IMR-90 (cell line): ENCODE results near the gene FAM193A. TPM values are rescaled to one million over a fixed set of nuclear protein-coding genes. Genes with fewer than 3 reads are reported as not detected.

ENCODE experiments used
- ATAC-seq: fragments of 200-7000 bp; cut with Tn5 transposase; 2 replicates; pipeline ENCODE4 v1.9.1; 2020; ENCODE audit warnings: low read depth, mild to moderate bottlenecking, moderate library complexity
- BruUV-seq: library from RNA; stranded (reverse); fragments of 400-500 nt; replicated peaks from 2 replicates; lab custom pipeline; 2021; lab: Mats Ljungman, UMichigan
- CTCF ChIA-PET: fragments of 300-600 bp; formaldehyde crosslinking; extraction: SDS; loops from one replicate; lab custom pipeline; 2021; ENCODE audit warnings: antibody characterized with exemption; lab: Yijun Ruan, JAX
- POLR2A ChIA-PET: fragments of 300-600 bp; sonication (Branson Sonifier 250); formaldehyde crosslinking; loops from one replicate; lab custom pipeline; 2022; ENCODE audit warnings: antibody characterized with exemption; ENCODE audit not compliant: unreplicated experiment; lab: Charles Lee
- DNase-seq: peaks from one replicate; pipeline ENCODE4 v3.0.0; 2013
- H2AFZ ChIP-seq: replicated peaks from 2 replicates; pipeline ENCODE3; 2013; ENCODE audit warnings: low read length, mild to moderate bottlenecking; ENCODE audit not compliant: poor library complexity
- H2AK5ac ChIP-seq: 2 replicates; pipeline ENCODE4 v1.6.1; 2013; ENCODE audit warnings: low read depth, low read length, inconsistent platforms
- H2AK9ac ChIP-seq: replicated peaks from 2 replicates; pipeline ENCODE3; 2013; ENCODE audit warnings: mild to moderate bottlenecking, low read depth, low read length, moderate library complexity; ENCODE audit not compliant: poor library complexity
- H2BK120ac ChIP-seq: 2 replicates; pipeline ENCODE4 v1.6.1; 2013; ENCODE audit warnings: low read depth, low read length, inconsistent platforms
- H2BK15ac ChIP-seq: 3 replicates; pipeline ENCODE4 v1.6.1; 2013; ENCODE audit warnings: low read depth, low read length, inconsistent platforms
- H2BK20ac ChIP-seq: 2 replicates; pipeline ENCODE4 v1.6.1; 2013; ENCODE audit warnings: low read depth, mild to moderate bottlenecking, inconsistent platforms, low read length, moderate library complexity
- H2BK5ac ChIP-seq: 2 replicates; pipeline ENCODE4 v1.6.1; 2013; ENCODE audit warnings: mild to moderate bottlenecking, low read depth, low read length, inconsistent platforms; ENCODE audit not compliant: poor library complexity, severe bottlenecking
- H3K14ac ChIP-seq: replicated peaks from 2 replicates; pipeline ENCODE4 v1.6.1; 2013; ENCODE audit warnings: low read depth, low read length, inconsistent platforms
- H3K18ac ChIP-seq: 2 replicates; pipeline ENCODE4 v1.6.1; 2013; ENCODE audit warnings: low read depth, low read length, control low read depth
- H3K23ac ChIP-seq: 2 replicates; pipeline ENCODE4 v1.6.1; 2013; ENCODE audit warnings: low read depth, low read length, inconsistent platforms
- H3K27ac ChIP-seq: 2 replicates; pipeline ENCODE4 v1.5.1; 2013; ENCODE audit warnings: mild to moderate bottlenecking, control low read depth, low read length; ENCODE audit not compliant: insufficient read depth
- H3K27me3 ChIP-seq: 2 replicates; pipeline ENCODE4 v1.6.1; 2013; ENCODE audit warnings: low read length; ENCODE audit not compliant: control insufficient read depth, insufficient read depth
- H3K36me3 ChIP-seq: 2 replicates; pipeline ENCODE4 v1.6.1; 2013; ENCODE audit warnings: low read length, mixed read lengths; ENCODE audit not compliant: control insufficient read depth, insufficient read depth
- H3K4ac ChIP-seq: 2 replicates; pipeline ENCODE4 v1.6.1; 2013; ENCODE audit warnings: low read depth, low read length, inconsistent platforms
- H3K4me1 ChIP-seq: 2 replicates; pipeline ENCODE4 v1.6.1; 2013; ENCODE audit warnings: low read length, mixed read lengths; ENCODE audit not compliant: control insufficient read depth, insufficient read depth
- H3K4me2 ChIP-seq: 2 replicates; pipeline ENCODE4 v1.6.1; 2013; ENCODE audit warnings: low read depth, mild to moderate bottlenecking, control low read depth, low read length, moderate library complexity
- H3K4me3 ChIP-seq: 2 replicates; pipeline ENCODE4 v1.5.1; 2013; ENCODE audit warnings: low read depth, mild to moderate bottlenecking, control low read depth, low read length, moderate library complexity; ENCODE audit not compliant: insufficient read depth
- H3K56ac ChIP-seq: 2 replicates; pipeline ENCODE4 v1.6.1; 2013; ENCODE audit warnings: low read length, inconsistent platforms; ENCODE audit not compliant: insufficient read depth; ENCODE audit errors: extremely low read depth
- H3K79me1 ChIP-seq, 2 experiments: 2 replicates each; pipeline ENCODE4 v1.6.1; 2013; ENCODE audit warnings: low read length in 2 of 2, inconsistent platforms in 1 of 2, low read depth in 1 of 2
- H3K9ac ChIP-seq: 2 replicates; pipeline ENCODE4 v1.6.1; 2013; ENCODE audit warnings: low read depth, low read length, control low read depth
- H3K9me1 ChIP-seq: 2 replicates; pipeline ENCODE4 v1.6.1; 2013; ENCODE audit warnings: low read length, inconsistent platforms; ENCODE audit not compliant: insufficient read depth
- H3K9me3 ChIP-seq: 2 replicates; pipeline ENCODE4 v1.6.1; 2013; ENCODE audit warnings: low read length; ENCODE audit not compliant: control insufficient read depth, insufficient read depth
- H4K20me1 ChIP-seq: 2 replicates; pipeline ENCODE4 v1.6.1; 2013; ENCODE audit warnings: low read length, inconsistent platforms; ENCODE audit not compliant: insufficient read depth
- H4K5ac ChIP-seq: 2 replicates; pipeline ENCODE4 v1.6.1; 2013; ENCODE audit warnings: mild to moderate bottlenecking, low read depth, low read length, control low read depth
- H4K8ac ChIP-seq, 2 experiments: 2 replicates each; pipeline ENCODE4 v1.6.1; 2013; ENCODE audit warnings: low read depth in 2 of 2, low read length in 2 of 2, control low read depth in 1 of 2, inconsistent platforms in 1 of 2
- H4K91ac ChIP-seq: 2 replicates; pipeline ENCODE4 v1.6.1; 2013; ENCODE audit warnings: low read depth, low read length, inconsistent platforms; ENCODE audit not compliant: insufficient read depth
- BHLHE40 ChIP-seq: fragments of 150-350 bp; IDR thresholded peaks from 2 replicates; pipeline ENCODE4 v1.6.1; 2016; ENCODE audit warnings: mild to moderate bottlenecking, low read depth, low read length
- CHD1 ChIP-seq: IDR thresholded peaks from 2 replicates; pipeline ENCODE4 v1.6.1; 2012; ENCODE audit warnings: low read depth, low read length, improper control_type of control experiment
- FOS ChIP-seq: fragments of 150-350 bp; IDR thresholded peaks from 2 replicates; pipeline ENCODE4 v1.6.1; 2016; ENCODE audit warnings: low read depth, low read length
- MAFK ChIP-seq: IDR thresholded peaks from 2 replicates; pipeline ENCODE4 v1.6.1; 2012; ENCODE audit warnings: low read depth, low read length, improper control_type of control experiment
- MAZ ChIP-seq: IDR thresholded peaks from 2 replicates; pipeline ENCODE4 v1.6.1; 2012; ENCODE audit warnings: low read depth, mild to moderate bottlenecking, low read length, improper control_type of control experiment, moderate library complexity, borderline replicate concordance
- MXI1 ChIP-seq: IDR thresholded peaks from 2 replicates; pipeline ENCODE4 v1.6.1; 2012; ENCODE audit warnings: low read depth, mild to moderate bottlenecking, low read length, moderate library complexity, borderline replicate concordance
- NFE2L2 ChIP-seq: fragments of 150-350 bp; IDR thresholded peaks from 2 replicates; pipeline ENCODE4 v1.6.1; 2016; ENCODE audit warnings: low read depth, mild to moderate bottlenecking, low read length
- POLR2A ChIP-seq: IDR thresholded peaks from 2 replicates; pipeline ENCODE4 v1.6.1; 2012; ENCODE audit warnings: mild to moderate bottlenecking, low read depth, low read length
- RAD21 ChIP-seq: IDR thresholded peaks from 2 replicates; pipeline ENCODE4 v1.6.1; 2012; ENCODE audit warnings: low read length, improper control_type of control experiment
- RCOR1 ChIP-seq: IDR thresholded peaks from 2 replicates; pipeline ENCODE4 v1.6.1; 2012; ENCODE audit warnings: mild to moderate bottlenecking, low read length, improper control_type of control experiment; ENCODE audit not compliant: insufficient replicate concordance
- SMC3 ChIP-seq: fragments of 150-350 bp; IDR thresholded peaks from 2 replicates; pipeline ENCODE4 v1.6.1; 2016; ENCODE audit warnings: low read depth, mild to moderate bottlenecking, antibody characterized with exemption, low read length, moderate library complexity
- WGBS, 2 experiments: methylation state at CpG; one replicate each; pipeline versions ENCODE4 v1.1.5 to v1.1.7; 2013; ENCODE audit warnings: missing lambda C conversion rate in 2 of 2; ENCODE audit not compliant: insufficient read length in 1 of 2; ENCODE audit errors: extremely low coverage in 2 of 2; 5-methylcytosine and 5-hydroxymethylcytosine counted together
- dilution Hi-C: fragments of 300-500 bp; cut with HindIII; formaldehyde crosslinking; loops from one replicate; pipeline ENCODE4 v1.14.3; 2018; ENCODE audit warnings: low sequenced_read_pairs; ENCODE audit not compliant: unreplicated experiment
- in situ Hi-C: fragments of 300-500 bp; cut with MboI; formaldehyde crosslinking; loops from 3 replicates; pipeline ENCODE4 v1.14.3; 2019; ENCODE audit warnings: low sequenced_read_pairs, inconsistent platforms, mixed read lengths
- intact Hi-C: fragments of 100-400 bp; cut with micrococcal nuclease; formaldehyde crosslinking; loops from 2 replicates; pipeline ENCODE4 v1.10.0; 2022
- polyA plus RNA-seq, 3 experiments: library from polyadenylated mRNA; depleted of rRNA; stranded (reverse); fragments of >200 nt; gene quantifications; 2 replicates each; pipeline ENCODE4 v1.2.3, GENCODE V29; 2012; ENCODE audit warnings: low replicate concordance in 1 of 3
- total RNA-seq: library from RNA; depleted of rRNA; stranded (reverse); fragments of >200 nt; gene quantifications from 2 replicates; pipeline ENCODE4 v1.2.3, GENCODE V29; 2012
- TF ChIP-seq, protein P1 (sequence below): fragments of 150-350 bp; IDR thresholded peaks from 2 replicates; pipeline ENCODE4 v1.6.1; 2016; ENCODE audit warnings: low read depth, mild to moderate bottlenecking, low read length, moderate library complexity, borderline replicate concordance
- TF ChIP-seq, protein P2 (sequence below): fragments of 150-350 bp; IDR thresholded peaks from 2 replicates; pipeline ENCODE4 v1.6.1; 2017; ENCODE audit warnings: mild to moderate bottlenecking, antibody characterized with exemption, low read length, low read depth
- TF ChIP-seq, protein P3 (sequence below): conservative IDR thresholded peaks from 2 replicates; pipeline ENCODE4 v1.5.1; 2012; ENCODE audit warnings: mild to moderate bottlenecking, low read depth, low read length, improper control_type of control experiment

The FAM193A gene
- total and polyA plus RNA-seq, 2 of the 4 experiments (the other 2 are of a cell fraction) = 6.8 to 11.0 TPM

DNA sequence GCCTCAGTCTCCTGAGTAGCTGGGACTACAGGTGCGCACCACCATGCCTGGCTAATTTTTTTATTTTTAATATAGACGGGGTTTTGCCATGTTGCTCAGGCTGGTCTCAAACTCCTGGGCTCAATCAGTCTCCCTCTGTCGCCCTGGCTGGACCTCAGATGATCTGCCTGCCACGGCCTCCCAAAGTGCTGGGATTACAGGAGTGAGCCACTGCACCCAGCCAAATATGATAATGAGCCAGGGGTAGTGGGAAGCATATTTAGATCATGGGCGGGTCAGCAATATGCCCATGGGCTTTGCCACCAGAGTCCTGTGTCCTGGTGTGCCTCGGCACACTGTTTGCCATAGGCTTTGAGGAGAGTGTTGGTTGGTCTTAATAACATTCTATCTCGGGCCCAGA is 71.8 kb downstream of the FAM193A start:
- H3K14ac ChIP-seq = no peak overlapping the region
- 87% methylated on average over 3 of the region's 7 CpGs; no CpG with 5 or more reads in 1 of the 2 experiments for WGBS, 2 experiments
- no peak overlapping the region for H3K27ac ChIP-seq
- BruUV-seq = no TSS peak
- no peaks in the 10 kb centered on the region for H3K9me3 ChIP-seq
- H3K36me3 ChIP-seq = peaks cover 1% of the 10 kb centered on the region
- H3K27me3 ChIP-seq = no peaks in the 10 kb centered on the region
- H3K56ac ChIP-seq = no peak overlapping the region
- ATAC-seq (no peak), DNase-seq (no peak)
- H2AFZ ChIP-seq = no peak overlapping the region
- no peak overlapping the region for H2BK20ac ChIP-seq
- H3K4me1 ChIP-seq = no peaks in the 10 kb centered on the region
- H2AK9ac ChIP-seq = no peak overlapping the region
- no peak overlapping the region for H3K9ac ChIP-seq
- no peak overlapping the region for H2BK5ac ChIP-seq
- H3K9me1 ChIP-seq = peaks cover 6% of the 10 kb centered on the region
- no peak overlapping the region for H4K5ac ChIP-seq
- H3K4me2 ChIP-seq = no peak overlapping the region
- no peak overlapping the region for H4K8ac ChIP-seq
- in situ Hi-C loops (no loop called here), dilution Hi-C loops (no loop called here), intact Hi-C loops (no loop called here)
- H3K79me1 ChIP-seq = peaks cover 13 to 75% of the 10 kb centered on the region in 2 experiments
- no peak overlapping the region for H2BK15ac ChIP-seq
- H3K18ac ChIP-seq = no peak overlapping the region
- H3K4me3 ChIP-seq = no peak overlapping the region
- ChIA-PET POLR2A (no interaction called here), CTCF (no interaction called here)
- H3K23ac ChIP-seq = no peak overlapping the region
- H3K4ac ChIP-seq = no peak overlapping the region
- TF ChIP-seq, protein P1, sequence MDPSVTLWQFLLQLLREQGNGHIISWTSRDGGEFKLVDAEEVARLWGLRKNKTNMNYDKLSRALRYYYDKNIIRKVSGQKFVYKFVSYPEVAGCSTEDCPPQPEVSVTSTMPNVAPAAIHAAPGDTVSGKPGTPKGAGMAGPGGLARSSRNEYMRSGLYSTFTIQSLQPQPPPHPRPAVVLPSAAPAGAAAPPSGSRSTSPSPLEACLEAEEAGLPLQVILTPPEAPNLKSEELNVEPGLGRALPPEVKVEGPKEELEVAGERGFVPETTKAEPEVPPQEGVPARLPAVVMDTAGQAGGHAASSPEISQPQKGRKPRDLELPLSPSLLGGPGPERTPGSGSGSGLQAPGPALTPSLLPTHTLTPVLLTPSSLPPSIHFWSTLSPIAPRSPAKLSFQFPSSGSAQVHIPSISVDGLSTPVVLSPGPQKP = no peak
- TF ChIP-seq MAZ (no peak), CHD1 (no peak), NFE2L2 (no peak), SMC3 (no peak), MXI1 (no peak), RCOR1 (no peak), MAFK (no peak), RAD21 (no peak), POLR2A (no peak), BHLHE40 (no peak), FOS (no peak)
- TF ChIP-seq, protein P2, sequence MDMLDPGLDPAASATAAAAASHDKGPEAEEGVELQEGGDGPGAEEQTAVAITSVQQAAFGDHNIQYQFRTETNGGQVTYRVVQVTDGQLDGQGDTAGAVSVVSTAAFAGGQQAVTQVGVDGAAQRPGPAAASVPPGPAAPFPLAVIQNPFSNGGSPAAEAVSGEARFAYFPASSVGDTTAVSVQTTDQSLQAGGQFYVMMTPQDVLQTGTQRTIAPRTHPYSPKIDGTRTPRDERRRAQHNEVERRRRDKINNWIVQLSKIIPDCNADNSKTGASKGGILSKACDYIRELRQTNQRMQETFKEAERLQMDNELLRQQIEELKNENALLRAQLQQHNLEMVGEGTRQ = no peak
- TF ChIP-seq, protein P3, sequence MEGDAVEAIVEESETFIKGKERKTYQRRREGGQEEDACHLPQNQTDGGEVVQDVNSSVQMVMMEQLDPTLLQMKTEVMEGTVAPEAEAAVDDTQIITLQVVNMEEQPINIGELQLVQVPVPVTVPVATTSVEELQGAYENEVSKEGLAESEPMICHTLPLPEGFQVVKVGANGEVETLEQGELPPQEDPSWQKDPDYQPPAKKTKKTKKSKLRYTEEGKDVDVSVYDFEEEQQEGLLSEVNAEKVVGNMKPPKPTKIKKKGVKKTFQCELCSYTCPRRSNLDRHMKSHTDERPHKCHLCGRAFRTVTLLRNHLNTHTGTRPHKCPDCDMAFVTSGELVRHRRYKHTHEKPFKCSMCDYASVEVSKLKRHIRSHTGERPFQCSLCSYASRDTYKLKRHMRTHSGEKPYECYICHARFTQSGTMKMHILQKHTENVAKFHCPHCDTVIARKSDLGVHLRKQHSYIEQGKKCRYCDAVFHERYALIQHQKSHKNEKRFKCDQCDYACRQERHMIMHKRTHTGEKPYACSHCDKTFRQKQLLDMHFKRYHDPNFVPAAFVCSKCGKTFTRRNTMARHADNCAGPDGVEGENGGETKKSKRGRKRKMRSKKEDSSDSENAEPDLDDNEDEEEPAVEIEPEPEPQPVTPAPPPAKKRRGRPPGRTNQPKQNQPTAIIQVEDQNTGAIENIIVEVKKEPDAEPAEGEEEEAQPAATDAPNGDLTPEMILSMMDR = no peak
- no peak overlapping the region for H2AK5ac ChIP-seq
- no peak overlapping the region for H2BK120ac ChIP-seq
- H4K20me1 ChIP-seq = peaks cover 73% of the 10 kb centered on the region
- no peak overlapping the region for H4K91ac ChIP-seq
